AG04450 (cell line): ENCODE measurements around the gene FGF19. TPM values are rescaled to one million over a fixed set of nuclear protein-coding genes. Genes with fewer than 3 reads are reported as not detected.

Experiments
- CTCF ChIA-PET: fragments of 300-600, 350-600 bp; formaldehyde crosslinking; extraction: SDS; loops from one replicate; lab custom pipeline; 2022; ENCODE audit warnings: antibody characterized with exemption, inconsistent platforms; lab: Charles Lee
- POLR2A ChIA-PET: fragments of 350-600 bp; formaldehyde crosslinking; extraction: SDS; loops from one replicate; lab custom pipeline; 2021; ENCODE audit warnings: antibody characterized with exemption, inconsistent platforms; lab: Yijun Ruan, JAX
- DNase-seq: peaks from one replicate; pipeline ENCODE4 v3.0.0-alpha.2; 2011; ENCODE audit warnings: low read depth, low spot score
- H3K27ac ChIP-seq: one replicate; pipeline ENCODE4 v1.5.1; 2012; ENCODE audit warnings: low read depth, low read length, control low read depth
- H3K27me3 ChIP-seq: one replicate; pipeline ENCODE4 v1.6.0; 2012; ENCODE audit warnings: low read length; ENCODE audit not compliant: control insufficient read depth, insufficient read depth
- H3K4me3 ChIP-seq: 2 replicates; pipeline ENCODE4 v1.5.1; 2011; ENCODE audit warnings: mild to moderate bottlenecking, low read depth, low read length, control low read depth
- H3K9me3 ChIP-seq: 2 replicates; pipeline ENCODE4 v1.5.1; 2012; ENCODE audit warnings: low read length; ENCODE audit not compliant: control insufficient read depth, insufficient read depth
- CTCF ChIP-seq: IDR thresholded peaks from 2 replicates; pipeline ENCODE4 v1.5.1; 2011; ENCODE audit warnings: low read depth, low read length, control low read depth, inconsistent platforms
- polyA plus RNA-seq: library from polyadenylated mRNA; depleted of rRNA; stranded (reverse); fragments of >200 nt; gene quantifications from 2 replicates; pipeline ENCODE4 v1.2.3, GENCODE V29; 2011; rRNA removed

FGF19 gene
- polyA plus RNA-seq, 1 experiment: not detected

- POLR2A ChIA-PET: no interaction called here
- TF ChIP-seq CTCF: no peak
- CTCF ChIA-PET: no interaction called here
- no peak for DNase-seq
- Histone ChIP-seq H3K27me3 (no peaks in the 10 kb centered on the region), H3K9me3 (peaks cover 3% of the 10 kb centered on the region; the same call in 1 of the 2 replicates), H3K27ac (peak overlapping the region; percentile 39), H3K4me3 (no peak overlapping the region)
Observed at GRCh38 chr11:69649576-69649900, 54.3 kb downstream of the FGF19 start.

GRCh38 chr11:69648679-69649575, 54.9 kb downstream of the FGF19 start:
- Histone ChIP-seq H3K27me3 (no peaks in the 10 kb centered on the region), H3K4me3 (no peak overlapping the region), H3K9me3 (no peaks in the 10 kb centered on the region), H3K27ac (peak overlapping the region; percentile 39)
- TF ChIP-seq CTCF: no peak
- ChIA-PET CTCF (no interaction called here), POLR2A (interaction anchor here (0.6 kb wide), 1 partner anchor 971 kb away, joined by 3 read pairs; no protein-coding TSS in a partner anchor)
- DNase-seq: no peak

Other genes starting within 250 kb of the FGF19 start
- not detected in 2 replicates for gene LINC01488, start 222.4 kb downstream of the FGF19 start, polyA plus RNA-seq
- gene CCND1, start 62.9 kb downstream of the FGF19 start, polyA plus RNA-seq: 249 and 276 TPM in 2 replicates
- gene LTO1, start 28.7 kb downstream of the FGF19 start, polyA plus RNA-seq: 15.7 and 18.3 TPM in 2 replicates
- not detected in 2 replicates for gene FGF4, start 71.3 kb upstream of the FGF19 start, polyA plus RNA-seq
- gene FGF3, start 115.4 kb upstream of the FGF19 start, polyA plus RNA-seq: not detected in 2 replicates